Measurements from ENCODE around the gene PIGK.

- TF ChIP-seq ARNT (IDR thresholded peaks at IDR 0.05) (no peak), CTBP1 (IDR thresholded peaks at IDR 0.05; ENCODE audit: borderline replicate concordance) (no peak), BHLHE40 (IDR thresholded peaks at IDR 0.05; ENCODE audit: borderline replicate concordance) (no peak), FOXA1 (IDR thresholded peaks at IDR 0.05) (no peak), PKNOX1 (IDR thresholded peaks at IDR 0.05) (no peak), ZNF384 (IDR thresholded peaks at IDR 0.05) (no peak), SP1 (IDR thresholded peaks at IDR 0.05) (no peak), FOXK2 (IDR thresholded peaks at IDR 0.05) (no peak), SUZ12 (IDR thresholded peaks at IDR 0.05) (no peak), ELF4 (IDR thresholded peaks at IDR 0.05) (no peak), FOXM1 (IDR thresholded peaks at IDR 0.05; ENCODE audit: borderline replicate concordance) (no peak), NFRKB (IDR thresholded peaks at IDR 0.05) (no peak), TARDBP (IDR thresholded peaks at IDR 0.05) (no peak)
Measured at GRCh38 chr1:77263708-77264107, 44.5 kb upstream of the PIGK start.

Data from HEK293T (cell line).